ENCODE measurements around the gene STK31.

The STK31 gene

DNA sequence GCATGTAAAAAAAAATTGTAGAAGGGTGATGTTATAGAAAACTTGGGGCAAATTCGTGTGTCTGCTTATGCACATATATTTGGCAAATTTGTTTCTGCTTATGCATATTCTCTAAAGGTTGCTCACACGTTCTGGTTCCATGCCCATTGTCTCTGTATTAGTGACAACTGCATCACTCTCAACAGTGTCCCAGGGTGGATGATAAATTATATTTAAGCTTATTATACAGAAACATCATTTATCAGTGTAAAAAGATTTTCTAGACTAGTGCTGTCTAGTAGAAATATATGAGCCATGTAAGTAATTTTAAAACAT, 4.1 kb downstream of the STK31 start:
- H3K4me3 ChIP-seq (ENCODE audit: low read depth, low read length) = no peak overlapping the region
- H4K91ac ChIP-seq (ENCODE audit: low read depth, low read length) = no peak overlapping the region
- H4K12ac ChIP-seq (ENCODE audit: low read depth, low read length) = no peak overlapping the region
- no peak overlapping the region for H3K4me2 ChIP-seq (ENCODE audit: low read length)
- H3K4ac ChIP-seq (ENCODE audit: low read depth, low read length) = no peak overlapping the region
- H3K79me2 ChIP-seq (ENCODE audit: control insufficient read depth, insufficient read depth, low read length, poor library complexity) = no peaks in the 10 kb centered on the region
- no peak overlapping the region for H3K27ac ChIP-seq (ENCODE audit: low read depth, low read length)
- no peak overlapping the region for H2BK120ac ChIP-seq (ENCODE audit: insufficient read depth, low read length, poor library complexity)
- no peak overlapping the region for H3K9ac ChIP-seq (ENCODE audit: low read length)
- H3K36me3 ChIP-seq (ENCODE audit: control insufficient read depth in 1 of 2, insufficient read depth in 2 of 2, low read length in 2 of 2) = no peaks in the 10 kb centered on the region
- H2BK5ac ChIP-seq (ENCODE audit: low read depth, low read length, poor library complexity) = no peak overlapping the region
- no peak overlapping the region for H2AFZ ChIP-seq (ENCODE audit: insufficient read depth, low read length, poor library complexity)
- no peak overlapping the region for H3K14ac ChIP-seq (ENCODE audit: low read length)
- H2AK5ac ChIP-seq (ENCODE audit: low read length) = no peak overlapping the region
- no peak overlapping the region for H3K18ac ChIP-seq (ENCODE audit: low read length)
- no peaks in the 10 kb centered on the region for H3K27me3 ChIP-seq (ENCODE audit: insufficient read depth, low read length)
- no peaks in the 10 kb centered on the region for H3K4me1 ChIP-seq (ENCODE audit: control insufficient read depth in 1 of 2, insufficient read depth in 2 of 2, low read length in 2 of 2)
- no peaks in the 10 kb centered on the region for H3K9me3 ChIP-seq (ENCODE audit: insufficient read depth, low read depth, low read length)
- H3K23ac ChIP-seq (ENCODE audit: low read length) = no peak overlapping the region
- no peak overlapping the region for H2BK12ac ChIP-seq (ENCODE audit: low read length)
- no peak overlapping the region for H4K8ac ChIP-seq (ENCODE audit: low read depth, low read length)
- no peak for DNase-seq
- WGBS (ENCODE audit: extremely low coverage, insufficient coverage, insufficient read length) = no CpG with 5 or more reads among the region's 2 CpGs
- no peaks in the 10 kb centered on the region for H3K79me1 ChIP-seq (ENCODE audit: low read length)

- no peak overlapping the region for H3K9ac ChIP-seq (ENCODE audit: low read length)
- H3K4me1 ChIP-seq (ENCODE audit: control insufficient read depth in 1 of 2, insufficient read depth in 2 of 2, low read length in 2 of 2) = no peaks in the 10 kb centered on the region
- H2BK5ac ChIP-seq (ENCODE audit: low read depth, low read length, poor library complexity) = no peak overlapping the region
- no peak for DNase-seq
- H3K18ac ChIP-seq (ENCODE audit: low read length) = no peak overlapping the region
- H3K79me1 ChIP-seq (ENCODE audit: low read length) = no peaks in the 10 kb centered on the region
- H2AK5ac ChIP-seq (ENCODE audit: low read length) = no peak overlapping the region
- no peak overlapping the region for H3K4me3 ChIP-seq (ENCODE audit: low read depth, low read length)
- H2BK120ac ChIP-seq (ENCODE audit: insufficient read depth, low read length, poor library complexity) = no peak overlapping the region
- no peak overlapping the region for H3K14ac ChIP-seq (ENCODE audit: low read length)
- no peak overlapping the region for H4K91ac ChIP-seq (ENCODE audit: low read depth, low read length)
- no peaks in the 10 kb centered on the region for H3K79me2 ChIP-seq (ENCODE audit: control insufficient read depth, insufficient read depth, low read length, poor library complexity)
- H2BK12ac ChIP-seq (ENCODE audit: low read length) = no peak overlapping the region
- no peak overlapping the region for H2AFZ ChIP-seq (ENCODE audit: insufficient read depth, low read length, poor library complexity)
- H3K27me3 ChIP-seq (ENCODE audit: insufficient read depth, low read length) = no peaks in the 10 kb centered on the region
- H3K27ac ChIP-seq (ENCODE audit: low read depth, low read length) = no peak overlapping the region
- no peaks in the 10 kb centered on the region for H3K36me3 ChIP-seq (ENCODE audit: control insufficient read depth in 1 of 2, insufficient read depth in 2 of 2, low read length in 2 of 2)
- no peak overlapping the region for H4K12ac ChIP-seq (ENCODE audit: low read depth, low read length)
- no CpG with 5 or more reads among the region's 1 CpG for WGBS (ENCODE audit: extremely low coverage, insufficient coverage, insufficient read length)
- H3K9me3 ChIP-seq (ENCODE audit: insufficient read depth, low read depth, low read length) = no peaks in the 10 kb centered on the region
- no peak overlapping the region for H4K8ac ChIP-seq (ENCODE audit: low read depth, low read length)
- no peak overlapping the region for H3K23ac ChIP-seq (ENCODE audit: low read length)
- H3K4me2 ChIP-seq (ENCODE audit: low read length) = no peak overlapping the region
- no peak overlapping the region for H3K4ac ChIP-seq (ENCODE audit: low read depth, low read length)
Measured at GRCh38 chr7:23714579-23714978, 4.6 kb downstream of the STK31 start.

DNA sequence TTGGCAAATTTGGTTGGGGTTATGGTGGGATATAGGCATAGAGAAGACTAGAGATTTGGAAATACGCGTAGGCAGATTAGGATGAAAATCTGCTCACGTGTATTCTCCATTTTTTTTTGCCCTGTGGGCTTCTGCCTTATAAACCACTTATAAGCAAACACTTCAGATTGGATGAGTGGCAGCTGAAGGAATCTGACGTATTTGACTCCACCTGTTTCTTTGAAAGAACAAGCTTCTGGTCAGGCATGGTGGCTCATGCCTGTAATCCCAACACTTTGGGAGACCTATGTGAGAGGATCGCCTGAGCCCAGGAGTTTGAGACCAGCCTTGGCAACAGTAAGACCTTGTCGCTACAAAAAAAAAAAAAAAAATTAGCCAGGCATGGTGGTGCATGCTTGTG, 5.1 kb downstream of the STK31 start:
- peak; percentile 68 to 83 for DNase-seq
- H4K91ac ChIP-seq (ENCODE audit: low read depth, low read length) = no peak overlapping the region
- H3K4me3 ChIP-seq (ENCODE audit: low read depth, low read length) = no peak overlapping the region
- no peak overlapping the region for H2AFZ ChIP-seq (ENCODE audit: insufficient read depth, low read length, poor library complexity)
- no peak overlapping the region for H3K18ac ChIP-seq (ENCODE audit: low read length)
- no peak overlapping the region for H3K4ac ChIP-seq (ENCODE audit: low read depth, low read length)
- H3K79me2 ChIP-seq (ENCODE audit: control insufficient read depth, insufficient read depth, low read length, poor library complexity) = no peaks in the 10 kb centered on the region
- no peak overlapping the region for H3K27ac ChIP-seq (ENCODE audit: low read depth, low read length)
- H3K14ac ChIP-seq (ENCODE audit: low read length) = no peak overlapping the region
- no peaks in the 10 kb centered on the region for H3K27me3 ChIP-seq (ENCODE audit: insufficient read depth, low read length)
- no peaks in the 10 kb centered on the region for H3K36me3 ChIP-seq (ENCODE audit: control insufficient read depth in 1 of 2, insufficient read depth in 2 of 2, low read length in 2 of 2)
- no peak overlapping the region for H2BK12ac ChIP-seq (ENCODE audit: low read length)
- H4K8ac ChIP-seq (ENCODE audit: low read depth, low read length) = no peak overlapping the region
- 100% methylated on average over 2 of the region's 6 CpGs for WGBS (ENCODE audit: extremely low coverage, insufficient coverage, insufficient read length)
- no peak overlapping the region for H3K9ac ChIP-seq (ENCODE audit: low read length)
- H2BK5ac ChIP-seq (ENCODE audit: low read depth, low read length, poor library complexity) = no peak overlapping the region
- H3K79me1 ChIP-seq (ENCODE audit: low read length) = no peaks in the 10 kb centered on the region
- no peak overlapping the region for H2BK120ac ChIP-seq (ENCODE audit: insufficient read depth, low read length, poor library complexity)
- H4K12ac ChIP-seq (ENCODE audit: low read depth, low read length) = no peak overlapping the region
- H3K4me2 ChIP-seq (ENCODE audit: low read length) = no peak overlapping the region
- no peaks in the 10 kb centered on the region for H3K9me3 ChIP-seq (ENCODE audit: insufficient read depth, low read depth, low read length)
- H3K23ac ChIP-seq (ENCODE audit: low read length) = no peak overlapping the region
- H3K4me1 ChIP-seq (ENCODE audit: control insufficient read depth in 1 of 2, insufficient read depth in 2 of 2, low read length in 2 of 2) = no peaks in the 10 kb centered on the region
- no peak overlapping the region for H2AK5ac ChIP-seq (ENCODE audit: low read length)

DNA sequence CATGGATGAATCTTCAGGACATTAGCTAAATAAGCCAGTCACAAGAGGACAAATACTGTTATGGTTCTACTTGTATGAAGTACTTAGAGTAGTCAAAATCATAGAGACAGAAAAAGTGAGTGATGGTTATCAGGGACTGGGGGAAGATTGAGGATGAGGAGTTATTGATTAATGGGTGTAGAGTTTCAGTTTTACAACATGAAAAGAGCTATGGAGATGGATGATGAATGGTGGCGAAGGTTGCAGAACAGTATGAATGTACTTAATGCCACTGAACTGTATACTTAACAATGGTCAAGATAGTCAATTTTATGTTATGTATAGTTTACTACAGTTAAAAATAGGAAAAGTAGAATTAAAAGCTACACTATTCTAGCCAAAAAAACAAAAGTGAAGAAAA, 7.8 kb downstream of the STK31 start:
- no peak overlapping the region for H3K9ac ChIP-seq (ENCODE audit: low read length)
- no peak overlapping the region for H3K4me3 ChIP-seq (ENCODE audit: low read depth, low read length)
- no peak overlapping the region for H2BK5ac ChIP-seq (ENCODE audit: low read depth, low read length, poor library complexity)
- no peaks in the 10 kb centered on the region for H3K79me1 ChIP-seq (ENCODE audit: low read length)
- no peak overlapping the region for H3K4ac ChIP-seq (ENCODE audit: low read depth, low read length)
- no peak overlapping the region for H2AK5ac ChIP-seq (ENCODE audit: low read length)
- no peak overlapping the region for H2BK12ac ChIP-seq (ENCODE audit: low read length)
- H3K79me2 ChIP-seq (ENCODE audit: control insufficient read depth, insufficient read depth, low read length, poor library complexity) = no peaks in the 10 kb centered on the region
- H3K14ac ChIP-seq (ENCODE audit: low read length) = no peak overlapping the region
- no peak overlapping the region for H3K4me2 ChIP-seq (ENCODE audit: low read length)
- H3K4me1 ChIP-seq (ENCODE audit: control insufficient read depth in 1 of 2, insufficient read depth in 2 of 2, low read length in 2 of 2) = no peaks in the 10 kb centered on the region
- H3K27me3 ChIP-seq (ENCODE audit: insufficient read depth, low read length) = no peaks in the 10 kb centered on the region
- no peaks in the 10 kb centered on the region for H3K9me3 ChIP-seq (ENCODE audit: insufficient read depth, low read depth, low read length)
- H2BK120ac ChIP-seq (ENCODE audit: insufficient read depth, low read length, poor library complexity) = no peak overlapping the region
- no peak overlapping the region for H4K91ac ChIP-seq (ENCODE audit: low read depth, low read length)
- H3K27ac ChIP-seq (ENCODE audit: low read depth, low read length) = no peak overlapping the region
- no peaks in the 10 kb centered on the region for H3K36me3 ChIP-seq (ENCODE audit: control insufficient read depth in 1 of 2, insufficient read depth in 2 of 2, low read length in 2 of 2)
- no peak overlapping the region for H4K8ac ChIP-seq (ENCODE audit: low read depth, low read length)
- DNase-seq = no peak
- H3K18ac ChIP-seq (ENCODE audit: low read length) = no peak overlapping the region
- no peak overlapping the region for H2AFZ ChIP-seq (ENCODE audit: insufficient read depth, low read length, poor library complexity)
- no peak overlapping the region for H3K23ac ChIP-seq (ENCODE audit: low read length)
- H4K12ac ChIP-seq (ENCODE audit: low read depth, low read length) = no peak overlapping the region
- no CpG with 5 or more reads among the region's 1 CpG for WGBS (ENCODE audit: extremely low coverage, insufficient coverage, insufficient read length)

DNA sequence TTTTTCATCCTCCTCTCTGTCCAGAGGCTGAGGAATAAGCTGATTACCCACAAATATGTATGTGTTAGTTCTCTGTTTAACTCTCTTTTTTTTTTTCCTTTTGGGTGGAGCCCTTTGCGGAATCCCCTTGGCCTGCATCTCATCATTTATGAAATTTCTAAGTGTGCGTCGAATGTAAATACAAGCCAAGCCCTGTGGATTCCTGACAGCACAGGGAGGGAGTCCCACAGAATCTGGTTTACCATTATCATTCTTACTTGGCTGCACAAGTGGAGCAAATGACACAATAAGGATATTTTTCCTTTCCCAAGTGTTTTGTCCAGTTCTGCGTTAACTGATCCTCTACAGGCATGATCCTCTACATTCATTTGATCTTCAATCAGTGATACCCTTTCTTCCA, 11.4 kb downstream of the STK31 start:
- H2AK5ac ChIP-seq (ENCODE audit: low read length) = no peak overlapping the region
- no peaks in the 10 kb centered on the region for H3K4me1 ChIP-seq (ENCODE audit: control insufficient read depth in 1 of 2, insufficient read depth in 2 of 2, low read length in 2 of 2)
- H3K9ac ChIP-seq (ENCODE audit: low read length) = no peak overlapping the region
- no peaks in the 10 kb centered on the region for H3K27me3 ChIP-seq (ENCODE audit: insufficient read depth, low read length)
- no peak overlapping the region for H3K23ac ChIP-seq (ENCODE audit: low read length)
- no peak overlapping the region for H3K27ac ChIP-seq (ENCODE audit: low read depth, low read length)
- H2BK5ac ChIP-seq (ENCODE audit: low read depth, low read length, poor library complexity) = no peak overlapping the region
- no peak overlapping the region for H4K8ac ChIP-seq (ENCODE audit: low read depth, low read length)
- H3K14ac ChIP-seq (ENCODE audit: low read length) = no peak overlapping the region
- no peak overlapping the region for H3K4ac ChIP-seq (ENCODE audit: low read depth, low read length)
- H4K12ac ChIP-seq (ENCODE audit: low read depth, low read length) = no peak overlapping the region
- H3K4me2 ChIP-seq (ENCODE audit: low read length) = no peak overlapping the region
- WGBS (ENCODE audit: extremely low coverage, insufficient coverage, insufficient read length) = no CpG with 5 or more reads among the region's 4 CpGs
- peak; percentile 58 to 93 for DNase-seq
- H3K79me2 ChIP-seq (ENCODE audit: control insufficient read depth, insufficient read depth, low read length, poor library complexity) = no peaks in the 10 kb centered on the region
- no peaks in the 10 kb centered on the region for H3K36me3 ChIP-seq (ENCODE audit: control insufficient read depth in 1 of 2, insufficient read depth in 2 of 2, low read length in 2 of 2)
- H3K18ac ChIP-seq (ENCODE audit: low read length) = no peak overlapping the region
- H2BK12ac ChIP-seq (ENCODE audit: low read length) = no peak overlapping the region
- H2BK120ac ChIP-seq (ENCODE audit: insufficient read depth, low read length, poor library complexity) = no peak overlapping the region
- no peak overlapping the region for H2AFZ ChIP-seq (ENCODE audit: insufficient read depth, low read length, poor library complexity)
- H4K91ac ChIP-seq (ENCODE audit: low read depth, low read length) = no peak overlapping the region
- H3K9me3 ChIP-seq (ENCODE audit: insufficient read depth, low read depth, low read length) = no peaks in the 10 kb centered on the region
- H3K79me1 ChIP-seq (ENCODE audit: low read length) = no peaks in the 10 kb centered on the region
- no peak overlapping the region for H3K4me3 ChIP-seq (ENCODE audit: low read depth, low read length)
